Measurements from ENCODE around the gene NAXD.

- TF ChIP-seq BHLHE40 (IDR thresholded peaks at IDR 0.05; ENCODE audit: borderline replicate concordance in 1 of 2, low read depth in 2 of 2, low read length in 1 of 2) (no peak), CBX5 (IDR thresholded peaks at IDR 0.05; ENCODE audit: low read depth) (no peak), CTCF (IDR thresholded peaks at IDR 0.05 in 2 of 3, conservative IDR thresholded peaks at IDR 0.05 in 1 of 3; ENCODE audit: control insufficient read depth in 2 of 3, extremely low read depth in 1 of 3, insufficient read depth in 1 of 3, low read depth in 3 of 3, low read length in 3 of 3) (no peak)
Observed at GRCh38 chr13:110653271-110653670, 37.9 kb downstream of the NAXD start.
